ENCODE results near the gene NCR1.
"Not testable (repeated sequence)": the region's sequence is repeated elsewhere in the genome, so short reads cannot be mapped to it uniquely, and the experiment has no call there.

Gene NCR1

DNA sequence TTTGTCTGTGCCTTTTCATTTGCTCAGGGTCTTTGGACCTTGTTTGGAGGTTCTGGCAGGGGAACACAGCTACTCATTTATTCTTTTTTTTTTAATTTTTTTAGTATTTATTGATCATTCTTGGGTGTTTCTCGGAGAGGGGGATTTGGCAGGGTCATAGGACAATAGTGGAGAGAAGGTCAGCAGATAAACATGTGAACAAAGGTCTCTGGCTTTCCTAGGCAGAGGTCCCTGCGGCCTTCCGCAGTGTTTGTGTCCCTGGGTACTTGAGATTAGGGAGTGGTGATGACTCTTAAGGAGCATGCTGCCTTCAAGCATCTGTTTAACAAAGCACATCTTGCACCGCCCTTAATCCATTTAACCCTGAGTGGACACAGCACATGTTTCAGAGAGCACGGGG is 2.0 kb downstream of the NCR1 start:
- DNase-seq (ENCODE audit: low read depth), result not testable (repeated sequence)

DNA sequence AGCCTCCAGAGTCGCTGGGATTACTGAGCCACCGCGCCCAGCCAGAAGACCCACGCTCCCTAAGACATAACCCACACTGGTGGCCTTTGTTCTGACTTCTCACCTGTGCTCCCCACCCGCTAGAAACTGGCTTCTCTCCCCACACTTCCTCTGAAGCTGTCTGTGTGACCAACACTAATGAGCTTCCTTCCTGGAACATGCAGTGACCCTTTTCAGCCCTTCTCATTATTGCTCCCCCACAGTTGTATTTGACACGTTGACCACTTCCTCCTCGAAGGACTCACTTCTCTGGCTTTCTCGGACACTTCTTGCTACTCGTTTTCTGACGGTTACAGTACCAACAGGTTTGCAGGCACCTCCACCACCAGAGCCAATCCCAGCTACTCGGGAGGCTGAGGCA is 10.9 kb downstream of the NCR1 start:
- DNase-seq (ENCODE audit: low read depth), result no peak

DNA sequence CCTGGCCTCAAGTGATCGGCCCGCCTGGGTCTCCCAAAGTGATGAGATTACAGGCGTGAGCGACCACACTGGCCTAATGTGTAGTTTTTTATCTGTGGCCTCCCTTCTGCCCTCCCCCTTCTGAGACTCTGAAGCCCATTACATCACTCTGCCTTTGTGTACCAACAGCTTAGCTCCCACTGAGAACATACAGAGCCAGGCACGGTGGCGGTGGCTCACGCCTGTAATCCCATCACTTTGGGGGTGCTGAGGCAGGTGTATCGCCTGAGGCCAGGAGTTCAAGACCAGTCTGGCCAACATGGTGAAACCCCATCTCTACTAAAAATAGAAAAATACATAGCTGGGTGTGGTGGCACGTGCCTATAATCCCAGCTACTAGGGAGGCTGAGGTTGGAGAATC is 12.6 kb downstream of the NCR1 start:
- no peak for DNase-seq (ENCODE audit: low read depth)

DNA sequence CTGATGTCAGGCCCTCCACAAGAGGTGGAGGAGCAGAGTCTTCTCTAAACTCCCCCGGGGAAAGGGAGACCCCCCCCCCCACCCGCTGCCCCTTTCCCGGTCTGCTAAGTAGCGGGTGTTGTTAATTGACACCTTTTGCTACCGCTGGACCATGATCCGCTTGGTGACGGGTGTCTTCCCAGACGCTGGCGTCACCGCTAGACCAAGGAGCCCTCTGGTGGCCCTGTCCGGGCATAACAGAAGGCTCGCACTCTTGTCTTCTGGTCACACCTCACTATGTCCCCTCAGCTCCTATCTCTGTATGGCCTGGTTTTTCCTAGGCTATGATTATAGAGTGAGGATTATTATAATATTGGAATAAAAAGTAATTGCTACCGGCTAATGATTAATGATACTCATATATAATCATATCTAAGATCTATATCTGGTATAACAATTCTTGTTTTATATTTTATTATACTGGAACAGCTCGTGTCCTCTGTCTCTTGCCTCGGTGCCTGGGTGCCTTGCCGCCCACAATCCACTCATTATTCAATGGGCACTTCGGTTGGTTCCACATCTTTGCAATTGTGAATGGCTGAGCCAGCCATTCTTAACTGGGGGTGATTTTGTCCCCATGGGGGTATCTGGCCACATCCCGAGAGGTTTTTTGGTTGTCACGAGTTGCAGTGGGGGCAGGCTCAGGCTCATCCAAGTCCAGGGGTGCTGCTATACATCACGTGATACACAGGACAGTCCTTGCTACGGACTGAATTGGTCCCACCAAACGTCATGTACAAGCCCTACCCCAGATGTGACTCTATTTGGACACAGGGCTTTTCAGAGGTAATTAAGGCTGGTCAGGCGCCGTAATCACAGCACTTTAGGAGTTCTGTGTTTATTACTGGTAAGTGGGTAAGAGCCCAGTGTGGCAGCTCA is 14.0 kb downstream of the NCR1 start:
- DNase-seq (ENCODE audit: low read depth), result not testable (repeated sequence)

DNA sequence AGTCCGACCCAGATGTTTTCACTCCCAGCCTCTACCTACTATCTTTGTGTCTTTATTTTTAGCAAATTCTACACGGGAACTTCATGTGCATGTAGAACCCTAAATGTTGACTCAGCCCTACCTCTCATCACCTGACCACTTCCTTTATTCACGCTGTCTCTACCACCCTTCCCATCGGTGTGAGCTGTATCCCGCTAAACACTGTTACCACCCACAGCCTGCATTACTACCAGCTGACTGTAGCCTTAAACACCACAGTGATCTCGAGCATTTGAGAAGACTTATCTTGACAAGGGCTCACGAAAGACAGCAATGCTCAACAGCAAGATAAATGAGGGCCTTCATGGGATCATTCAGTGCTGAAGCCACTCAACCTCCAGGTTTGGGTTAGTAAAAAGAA is 15.1 kb downstream of the NCR1 start:
- no peak for DNase-seq (ENCODE audit: low read depth)

DNA sequence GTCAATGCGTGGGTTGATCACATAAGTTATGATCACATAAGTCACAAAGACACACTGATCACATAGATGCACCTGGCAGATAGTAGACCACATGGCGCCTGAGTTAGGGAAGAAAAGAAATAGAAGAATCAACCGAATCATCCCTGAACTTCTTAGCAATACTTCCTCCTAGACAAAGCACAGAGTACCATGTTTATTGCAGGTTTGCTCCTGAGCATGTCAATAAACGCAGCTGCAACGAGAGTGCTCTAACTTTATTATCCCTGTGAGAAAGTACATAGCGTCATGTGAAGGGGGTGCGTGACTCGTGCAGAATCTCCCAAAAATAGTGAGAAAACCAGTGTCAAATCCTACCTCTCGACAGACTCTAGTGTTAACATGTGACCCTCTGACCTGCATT is 17.3 kb downstream of the NCR1 start:
- DNase-seq (ENCODE audit: low read depth), result no peak

DNA sequence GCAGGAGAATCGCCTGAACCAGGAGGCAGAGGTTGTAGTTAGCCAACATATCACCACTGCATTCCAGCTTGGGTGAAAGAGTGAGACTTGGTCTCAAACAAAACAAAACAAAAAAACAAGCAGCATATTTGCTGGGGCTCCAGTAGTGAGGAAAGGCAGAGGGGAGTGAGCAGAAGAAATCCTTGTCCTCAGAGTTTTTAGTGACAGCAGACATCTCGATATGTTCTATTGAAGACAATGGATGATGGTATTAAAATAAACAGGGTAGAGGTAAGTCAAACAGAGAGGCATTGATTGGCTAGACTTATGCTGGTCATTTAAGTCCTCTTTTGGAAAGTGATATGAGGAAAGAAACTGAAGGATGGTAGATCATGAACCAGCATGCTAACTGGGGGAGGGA is 22.4 kb downstream of the NCR1 start:
- no peak for DNase-seq (ENCODE audit: low read depth)

DNA sequence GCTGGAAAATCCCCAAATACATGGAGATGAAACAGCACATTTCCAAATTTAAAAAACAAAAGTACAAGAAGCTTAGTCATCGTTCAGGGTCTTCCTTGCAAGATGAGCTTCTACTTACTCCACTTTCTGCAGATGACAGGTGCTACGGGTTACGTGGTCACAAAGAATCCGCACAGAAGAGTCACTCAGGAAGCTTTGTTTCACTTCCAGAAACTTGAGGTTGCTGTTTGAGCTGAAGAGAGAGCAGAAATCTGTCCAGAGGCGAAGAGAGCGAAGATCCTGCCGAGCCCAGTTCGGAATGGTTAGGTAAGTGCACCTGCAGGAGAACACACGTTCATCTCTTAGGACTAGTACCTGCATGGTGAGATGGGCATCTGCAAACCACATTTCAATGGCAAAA is 32.0 kb downstream of the NCR1 start:
- DNase-seq (ENCODE audit: low read depth), result no peak

DNA sequence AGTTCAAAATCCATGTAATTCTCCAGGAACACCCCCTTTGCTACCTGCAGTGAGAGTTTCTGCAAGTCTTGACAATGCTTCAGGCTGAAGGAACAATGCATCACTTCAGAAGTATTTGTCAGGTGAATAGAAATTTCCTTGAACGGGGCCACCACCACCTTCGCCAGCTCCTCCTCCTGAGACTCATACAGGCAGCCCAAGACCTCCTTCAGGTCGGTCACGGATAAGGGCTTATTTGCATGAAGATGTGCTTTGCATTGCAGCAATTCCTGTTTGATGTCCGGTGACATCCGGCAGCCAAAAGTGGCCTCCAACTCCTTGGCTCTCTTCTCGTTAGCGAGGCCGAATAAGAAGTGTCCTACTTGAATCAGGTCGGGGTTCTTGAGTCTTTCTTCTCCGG is 33.0 kb downstream of the NCR1 start:
- no peak for DNase-seq (ENCODE audit: low read depth)

DNA sequence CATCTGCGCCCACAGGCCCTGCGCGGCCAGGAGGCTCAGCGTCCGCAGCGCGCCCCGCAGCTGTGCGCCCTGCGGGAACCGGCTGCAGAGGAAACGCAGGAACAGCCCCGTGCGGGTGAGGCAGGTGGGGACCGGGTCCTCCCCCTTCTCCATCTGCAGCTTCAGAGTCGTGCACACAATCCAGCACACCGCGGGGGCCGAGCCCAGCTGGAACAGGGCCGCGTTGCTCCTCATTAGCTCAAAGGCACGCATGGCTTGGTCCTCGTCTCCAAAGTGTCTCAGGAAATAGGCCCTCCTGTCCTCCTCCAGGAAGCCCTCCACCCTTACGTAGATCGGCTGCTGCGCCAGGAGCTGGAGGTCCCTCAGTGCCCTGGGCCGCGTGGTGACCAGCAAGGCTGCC is 33.6 kb downstream of the NCR1 start:
- not testable (repeated sequence) for DNase-seq (ENCODE audit: low read depth)

DNA sequence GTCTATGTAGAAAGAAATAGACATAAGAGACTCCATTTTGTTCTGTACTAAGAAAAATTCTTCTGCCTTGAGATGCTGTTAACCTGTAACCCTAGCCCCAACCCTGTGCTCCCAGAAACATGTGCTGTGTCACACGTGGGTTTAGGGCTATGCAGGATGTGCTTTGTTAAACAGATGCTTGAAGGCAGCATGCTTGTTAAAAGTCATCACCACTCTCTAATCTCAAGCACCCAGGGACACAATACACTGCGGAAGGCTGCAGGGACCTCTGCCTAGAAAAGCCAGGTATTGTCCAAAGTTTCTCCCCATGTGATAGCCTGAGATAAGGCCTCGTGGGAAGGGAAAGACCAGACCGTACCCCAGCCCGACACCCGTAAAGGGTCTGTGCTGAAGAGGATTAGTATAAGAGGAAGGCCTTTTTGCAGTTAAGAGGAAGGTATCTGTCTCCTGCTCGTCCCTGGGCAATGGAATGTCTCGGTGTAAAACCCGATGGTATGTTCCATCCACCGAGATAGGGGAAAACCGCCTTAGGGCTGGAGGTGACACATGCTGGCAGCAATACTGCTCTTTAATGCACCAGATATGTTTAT is 37.9 kb downstream of the NCR1 start:
- not testable (repeated sequence) for DNase-seq (ENCODE audit: low read depth)

DNA sequence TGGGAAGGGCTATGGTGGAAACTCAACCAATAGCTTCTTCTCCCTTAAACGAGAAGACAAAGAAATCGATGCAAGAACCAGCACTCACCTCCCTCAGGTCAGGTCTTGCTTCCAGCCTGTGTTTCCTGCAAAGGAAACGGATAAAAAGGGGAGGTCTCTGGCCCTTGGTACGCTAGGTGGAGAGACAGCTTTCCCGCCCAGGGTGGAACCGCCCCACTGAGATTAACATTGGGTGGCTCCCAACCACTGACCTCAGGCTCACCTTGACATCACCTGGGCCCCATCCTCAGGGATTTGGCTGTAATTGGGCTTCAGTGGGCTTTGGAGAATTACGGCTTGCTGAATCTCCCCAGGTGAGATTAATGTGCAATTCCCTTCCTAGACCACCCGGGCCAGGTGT is 41.4 kb downstream of the NCR1 start, which contains the start of gene NLRP7:
Gene NLRP7, minus strand, starts transcription at position 150 of the 400 bp plus-strand sequence.
- no peak for DNase-seq (ENCODE audit: low read depth)

DNA sequence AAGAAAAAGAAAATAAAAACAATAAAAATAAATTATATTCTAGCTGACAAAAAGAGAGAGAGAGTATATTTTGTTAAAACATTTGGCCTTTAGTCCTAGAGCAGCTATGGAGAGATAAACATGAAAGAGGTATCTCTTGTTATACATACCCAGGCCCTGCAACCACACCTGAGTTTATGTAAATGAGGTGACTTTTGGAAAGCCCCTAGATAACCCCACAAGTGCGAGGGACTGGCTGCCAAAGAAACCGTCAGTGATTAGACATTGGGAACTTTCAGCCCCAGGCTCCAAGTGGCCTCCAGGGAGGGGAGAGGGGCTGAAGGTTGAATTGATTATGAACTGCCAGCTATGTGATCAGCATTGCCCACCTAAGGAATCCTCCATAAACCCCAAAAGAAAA is 43.5 kb downstream of the NCR1 start:
- DNase-seq (ENCODE audit: low read depth), result no peak

DNA sequence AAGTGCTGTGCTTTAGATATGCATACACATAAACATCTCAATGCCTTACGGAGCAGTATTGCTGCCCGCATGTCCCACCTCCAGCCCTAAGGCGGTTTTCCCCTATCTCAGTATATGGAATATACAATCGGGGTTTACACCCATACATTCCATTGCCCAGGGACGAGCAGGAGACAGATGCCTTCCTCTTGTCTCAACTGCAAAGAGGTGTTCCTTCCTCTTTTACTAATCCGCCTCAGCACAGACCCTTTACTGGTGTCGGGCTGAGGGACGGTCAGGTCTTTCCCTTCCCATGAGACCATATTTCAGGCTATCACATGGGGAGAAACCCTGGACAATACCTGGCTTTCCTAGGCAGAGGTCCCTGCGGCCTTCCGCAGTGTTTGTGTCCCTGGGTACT is 44.6 kb downstream of the NCR1 start:
- not testable (repeated sequence) for DNase-seq (ENCODE audit: low read depth)

DNA sequence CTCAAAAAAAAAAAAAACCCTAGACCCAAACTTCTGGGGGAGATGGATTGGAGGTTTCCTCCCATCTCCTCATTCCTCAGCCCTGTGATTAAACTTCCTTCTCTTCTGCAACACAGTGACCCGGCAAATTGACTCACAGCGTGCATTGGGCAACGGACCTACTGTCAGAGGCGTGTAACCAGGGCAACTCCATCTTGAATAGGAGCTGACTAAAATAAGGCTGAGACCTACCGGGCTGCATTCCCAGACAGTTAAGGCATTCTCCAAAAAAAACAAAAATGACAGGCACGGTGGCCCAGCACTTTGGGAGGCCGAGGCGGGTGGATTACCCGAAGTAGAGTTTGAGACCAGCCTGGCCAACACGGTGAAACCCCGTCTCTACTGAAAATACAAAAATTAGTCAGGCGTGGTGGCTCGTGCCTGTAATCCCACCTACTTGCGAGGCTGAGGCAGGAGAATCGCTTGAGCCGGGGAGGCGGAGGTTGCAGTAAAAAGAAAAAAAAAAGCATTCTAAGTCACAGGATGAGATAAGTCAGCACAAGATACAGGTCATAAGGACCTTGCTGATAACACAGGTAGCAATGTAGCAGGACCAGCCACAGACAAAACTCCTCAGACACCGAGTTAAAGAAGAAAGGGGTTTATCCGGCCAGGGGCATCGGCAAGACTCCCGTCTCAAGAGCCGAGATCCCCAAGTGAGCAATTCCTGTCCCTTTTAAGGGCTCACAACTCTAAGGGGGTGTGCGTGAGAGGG is 46.8 kb downstream of the NCR1 start:
- no peak for DNase-seq (ENCODE audit: low read depth)

DNA sequence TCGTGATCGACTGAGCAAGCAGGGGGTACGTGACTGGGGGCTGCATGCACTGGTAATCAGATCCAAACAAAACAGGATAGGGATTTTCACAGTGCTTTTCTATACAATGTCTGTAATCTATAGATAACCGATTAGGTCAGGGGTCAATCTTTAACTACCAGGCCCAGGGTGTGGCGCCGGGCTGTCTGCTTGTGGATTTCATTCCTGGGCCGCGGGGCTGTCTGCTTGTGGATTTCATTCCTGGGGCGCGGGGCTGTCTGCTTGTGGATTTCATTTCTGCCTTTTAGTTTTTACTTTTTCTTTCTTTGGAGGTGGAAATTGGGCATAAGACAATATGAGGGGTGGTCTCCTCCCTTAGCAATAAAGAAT is 47.4 kb downstream of the NCR1 start:
- not testable (repeated sequence) for DNase-seq (ENCODE audit: low read depth)

DNA sequence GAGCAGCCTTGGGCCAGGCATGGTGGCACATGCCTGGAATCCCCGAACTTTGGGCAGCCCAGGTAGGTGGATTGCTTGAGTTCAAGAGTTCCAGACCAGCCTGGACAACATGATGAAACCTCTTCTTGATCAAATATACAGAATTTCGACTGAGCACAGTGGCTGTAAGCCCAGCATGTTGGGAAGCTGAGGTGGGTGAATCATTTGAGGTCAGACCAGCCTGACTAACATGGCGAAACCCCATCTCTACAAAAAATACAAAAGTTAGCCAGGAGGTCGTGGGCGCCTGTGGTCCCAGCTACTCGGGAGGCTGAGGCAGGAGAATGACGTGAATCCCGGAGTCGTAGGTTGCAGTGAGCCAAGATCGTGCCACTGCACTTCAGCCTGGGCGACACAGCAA is 49.4 kb downstream of the NCR1 start:
- DNase-seq (ENCODE audit: low read depth), result no peak

DNA sequence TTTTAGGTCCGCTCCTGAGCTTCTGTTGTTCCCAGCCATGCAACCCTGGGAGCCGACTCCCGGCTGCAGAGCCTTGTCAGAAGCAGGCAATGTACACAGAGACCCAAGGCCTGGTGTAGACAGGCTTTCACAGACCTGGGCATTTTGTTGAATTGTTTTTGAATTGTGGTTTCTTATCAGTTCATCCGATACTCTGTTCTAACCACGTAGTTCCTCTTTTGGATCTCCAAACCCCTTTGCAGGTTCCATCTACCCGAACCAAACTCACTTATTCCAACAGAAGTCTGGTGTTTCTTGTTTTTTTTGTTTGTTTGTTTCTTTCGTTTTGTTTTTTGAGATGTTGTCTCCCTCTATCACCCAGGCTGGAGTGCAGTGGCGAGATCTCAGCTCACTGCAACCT is 53.9 kb downstream of the NCR1 start:
- no peak for DNase-seq (ENCODE audit: low read depth)

All from stimulated activated CD8-positive, alpha-beta memory T cell treated with anti-CD3 and anti-CD28 coated beads, Interleukin-12 subunit alpha, Interleukin-12 subunit beta, amount 100 ng/mL, for 4 hours (primary cell).